HCT116 (cell line): ENCODE data around the gene LAGE3. TPM values are rescaled to one million over a fixed set of nuclear protein-coding genes. Genes with fewer than 3 reads are reported as not detected.

ENCODE experiments used
- ATAC-seq: fragments of 200-7000 bp; cut with Tn5 transposase; 2 replicates; pipeline ENCODE4 v1.9.1; 2020; ENCODE audit warnings: mild to moderate bottlenecking, moderate library complexity
- BruUV-seq: library from RNA; stranded (reverse); fragments of 400-500 nt; replicated peaks from 2 replicates; lab custom pipeline; 2021; lab: Mats Ljungman, UMichigan
- CTCF ChIA-PET: fragments of 300-600 bp; sonication (Branson Sonifier 250); formaldehyde crosslinking; loops from one replicate; lab custom pipeline; 2021; ENCODE audit warnings: antibody characterized with exemption; lab: Charles Lee
- POLR2A ChIA-PET: fragments of 300-600, 350-600 bp; sonication (Branson Sonifier 250); formaldehyde crosslinking; loops from one replicate; lab custom pipeline; 2021; ENCODE audit warnings: antibody characterized with exemption; lab: Charles Lee
- RAD21 ChIA-PET, 2 experiments: fragments of 300-600 bp; sonication (Branson Sonifier 250); formaldehyde crosslinking; loops; one replicate each; lab custom pipeline; 2023; ENCODE audit warnings: low total read pairs in 2 of 2; ENCODE audit not compliant: uncharacterized antibody in 2 of 2, unreplicated experiment in 2 of 2, low non-redundant PET in 1 of 2; lab: Charles Lee
- DNase-seq: peaks from one replicate; pipeline ENCODE4 v3.0.0-alpha.2; 2010; ENCODE audit warnings: low read depth, low spot score
- H2AFZ ChIP-seq: fragments of 200-600 bp; shearing (Covaris generic), sonication (generic); 2 replicates; pipeline ENCODE4 v1.6.1; 2017; ENCODE audit warnings: low read depth, mixed run types, mixed read lengths, antibody characterized with exemption, low read length; ENCODE audit not compliant: poor library complexity, severe bottlenecking
- H3K27ac ChIP-seq: 2 replicates; pipeline ENCODE4 v1.5.1; 2012; ENCODE audit warnings: low read depth, low read length
- H3K27me3 ChIP-seq: fragments of 200-600 bp; sonication (generic); 2 replicates; pipeline ENCODE4 v1.6.1; 2016; ENCODE audit warnings: mixed run types, low read length, mixed read lengths; ENCODE audit not compliant: insufficient read depth
- H3K36me3 ChIP-seq, 2 experiments: fragments of 200-500 bp in 1 of 2; fragments of 200-600 bp in 1 of 2; sonication (Bioruptor generic) in 1 of 2; sonication (generic) in 1 of 2; 2 replicates each; pipeline versions ENCODE4 v1.5.1 to v1.6.1; 2014 to 2016; ENCODE audit warnings: low read length in 2 of 2, inconsistent platforms in 1 of 2, mixed read lengths in 1 of 2, mixed run types in 1 of 2; ENCODE audit not compliant: insufficient read depth in 2 of 2, control insufficient read depth in 1 of 2
- H3K4me1 ChIP-seq, 2 experiments: fragments of 200-600 bp in 1 of 2; sonication (generic) in 1 of 2; 2 replicates each; pipeline versions ENCODE4 v1.5.1 to v1.6.1; 2012 to 2017; ENCODE audit warnings: low read length in 2 of 2, inconsistent platforms in 1 of 2, mild to moderate bottlenecking in 1 of 2, mixed read lengths in 1 of 2, mixed run types in 1 of 2, moderate library complexity in 1 of 2; ENCODE audit not compliant: insufficient read depth in 2 of 2, control insufficient read depth in 1 of 2
- H3K4me2 ChIP-seq: fragments of 200-600 bp; sonication (generic); 2 replicates; pipeline ENCODE4 v1.6.1; 2017; ENCODE audit warnings: mixed run types, low read length, mixed read lengths
- H3K4me3 ChIP-seq, 2 experiments: fragments of 200-600 bp in 1 of 2; sonication (generic) in 1 of 2; replicated peaks in 1 of 2; 2 replicates each; pipeline ENCODE4 v1.5.1; 2011 to 2016; ENCODE audit warnings: low read length in 2 of 2, control low read depth in 1 of 2, low read depth in 1 of 2, mild to moderate bottlenecking in 1 of 2, mixed read lengths in 1 of 2, mixed run types in 1 of 2
- H3K79me2 ChIP-seq: fragments of 200-600 bp; sonication (generic); 2 replicates; pipeline ENCODE4 v1.6.1; 2017; ENCODE audit warnings: mild to moderate bottlenecking, mixed run types, low read length, moderate library complexity, mixed read lengths; ENCODE audit not compliant: insufficient read depth
- H3K9ac ChIP-seq: fragments of 200-600 bp; sonication (generic); 2 replicates; pipeline ENCODE4 v1.6.1; 2016; ENCODE audit warnings: low read length, mixed read lengths
- H3K9me2 ChIP-seq: fragments of 200-600 bp; sonication (generic), shearing (Covaris generic); 2 replicates; pipeline ENCODE4 v1.6.1; 2017; ENCODE audit warnings: mixed run types, mild to moderate bottlenecking, moderate library complexity; ENCODE audit not compliant: insufficient read depth
- H3K9me3 ChIP-seq, 2 experiments: fragments of 200-500 bp in 1 of 2; fragments of 200-600 bp in 1 of 2; sonication (Bioruptor generic) in 1 of 2; sonication (generic) in 1 of 2; 2 replicates each; pipeline ENCODE4 v1.6.1; 2014 to 2017; ENCODE audit warnings: low read length in 2 of 2, mixed read lengths in 2 of 2, inconsistent platforms in 1 of 2, low read depth in 1 of 2, mild to moderate bottlenecking in 1 of 2, mixed run types in 1 of 2, moderate library complexity in 1 of 2; ENCODE audit not compliant: control insufficient read depth in 1 of 2, insufficient read depth in 1 of 2
- H4K20me1 ChIP-seq: fragments of 200-600 bp; sonication (generic), shearing (Covaris generic); 2 replicates; pipeline ENCODE4 v1.6.1; 2017; ENCODE audit warnings: mixed run types, mild to moderate bottlenecking, moderate library complexity; ENCODE audit not compliant: insufficient read depth
- CTCF ChIP-seq, 3 experiments: fragments of 200-600 bp in 1 of 3; sonication (generic) in 1 of 3; IDR thresholded peaks in 2 of 3; conservative IDR thresholded peaks in 1 of 3; 2 replicates each; pipeline ENCODE4 v1.5.1; 2012 to 2017; ENCODE audit warnings: low read depth in 2 of 3, low read length in 2 of 3, antibody characterized with exemption in 1 of 3, borderline replicate concordance in 1 of 3, control low read depth in 1 of 3, mild to moderate bottlenecking in 1 of 3, mixed read lengths in 1 of 3, mixed run types in 1 of 3, moderate library complexity in 1 of 3; ENCODE audit not compliant: insufficient read depth in 1 of 3
- EGR1 ChIP-seq: IDR thresholded peaks from 2 replicates; pipeline ENCODE4 v1.6.1; 2012; ENCODE audit warnings: low read depth
- EZH2 ChIP-seq: fragments of 200-600 bp; sonication (generic); IDR thresholded peaks from 2 replicates; pipeline ENCODE4 v1.6.1; 2017; ENCODE audit warnings: antibody characterized with exemption, mixed run types
- EZH2phosphoT487 ChIP-seq: fragments of 200-600 bp; IDR thresholded peaks from 2 replicates; pipeline ENCODE4 v1.6.1; 2018; ENCODE audit warnings: antibody characterized with exemption, borderline replicate concordance
- FOSL1 ChIP-seq: IDR thresholded peaks from 2 replicates; pipeline ENCODE4 v1.6.1; 2012; ENCODE audit warnings: low read depth
- JUND ChIP-seq: IDR thresholded peaks from 2 replicates; pipeline ENCODE4 v1.6.1; 2012
- MAX ChIP-seq: IDR thresholded peaks from 2 replicates; pipeline ENCODE4 v1.6.1; 2012
- POLR2A ChIP-seq: IDR thresholded peaks from 2 replicates; pipeline ENCODE4 v1.7.0; 2011; ENCODE audit warnings: borderline replicate concordance; ENCODE audit not compliant: insufficient read depth, insufficient read length; ENCODE audit errors: extremely low read depth
- POLR2AphosphoS5 ChIP-seq: IDR thresholded peaks from 2 replicates; pipeline ENCODE4 v1.6.1; 2011; ENCODE audit warnings: mild to moderate bottlenecking, low read depth, low read length, moderate library complexity
- SIN3A ChIP-seq: IDR thresholded peaks from 2 replicates; pipeline ENCODE4 v1.6.1; 2012; ENCODE audit warnings: low read depth
- SP1 ChIP-seq: IDR thresholded peaks from 2 replicates; pipeline ENCODE4 v1.6.1; 2012; ENCODE audit warnings: low read depth
- SRF ChIP-seq: IDR thresholded peaks from 2 replicates; pipeline ENCODE4 v1.6.1; 2012; ENCODE audit warnings: low read depth
- TCF7L2 ChIP-seq: IDR thresholded peaks from 2 replicates; pipeline ENCODE4 v1.7.0; 2011; ENCODE audit warnings: borderline replicate concordance, inconsistent platforms; ENCODE audit not compliant: insufficient read depth, insufficient read length; ENCODE audit errors: extremely low read depth
- YY1 ChIP-seq: IDR thresholded peaks from 2 replicates; pipeline ENCODE4 v1.6.1; 2011; ENCODE audit warnings: low read length, low read depth, moderate library complexity, mild to moderate bottlenecking; ENCODE audit not compliant: insufficient replicate concordance; ENCODE audit errors: extremely low read depth
- ZNF274 ChIP-seq: fragments of 200-500 bp; sonication (Bioruptor generic); IDR thresholded peaks from 2 replicates; pipeline ENCODE4 v1.6.1; 2014; ENCODE audit warnings: mild to moderate bottlenecking, low read depth, low read length, inconsistent platforms
- intact Hi-C: fragments of 100-400 bp; cut with micrococcal nuclease; formaldehyde crosslinking; loops from 2 replicates; pipeline ENCODE4 v1.10.0; 2022
- total RNA-seq: library from RNA; stranded (reverse); gene quantifications from one replicate; pipeline ENCODE4 v1.2.1, GENCODE V29; 2021; ENCODE audit not compliant: unreplicated experiment
- TF ChIP-seq, protein P1 (sequence below): IDR thresholded peaks from 2 replicates; pipeline ENCODE4 v1.6.1; 2012
- TF ChIP-seq, protein P2 (sequence below): IDR thresholded peaks from 2 replicates; pipeline ENCODE4 v1.6.1; 2012; ENCODE audit warnings: low read depth
- TF ChIP-seq, protein P3 (sequence below): IDR thresholded peaks from 2 replicates; pipeline ENCODE4 v1.6.1; 2011; ENCODE audit warnings: mild to moderate bottlenecking, low read length, moderate library complexity; ENCODE audit not compliant: insufficient replicate concordance; ENCODE audit errors: extremely low read depth

LAGE3 gene
- total RNA-seq, 1 experiment from 2014 or later: 42.8 TPM

DNA sequence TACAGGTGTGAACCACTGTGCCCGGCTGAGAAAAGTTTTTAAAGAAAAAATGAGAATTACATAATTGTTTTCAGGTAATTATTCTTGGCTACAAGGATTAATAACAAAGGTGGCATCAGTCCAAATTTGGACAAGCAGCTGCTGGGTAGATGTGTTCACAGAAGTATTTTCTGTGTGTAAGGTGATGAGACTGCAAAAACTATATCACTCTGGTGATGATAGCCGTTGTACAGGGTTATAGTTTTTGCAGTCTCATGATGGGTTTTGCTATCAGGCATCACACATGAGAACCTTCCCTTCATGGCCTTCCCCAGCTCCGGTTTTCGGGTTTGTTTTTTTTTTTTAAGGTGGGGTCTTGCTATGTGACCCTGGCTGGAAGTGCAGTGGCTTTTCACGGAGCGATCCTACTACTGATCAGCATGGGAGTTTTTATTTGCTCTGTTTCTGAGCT lies 16.4 kb upstream of the LAGE3 start:
- intact Hi-C loops: no loop called here
- no peak overlapping the region for H3K27ac ChIP-seq
- ATAC-seq: no peak
- no peaks in the 10 kb centered on the region for H3K9me3 ChIP-seq
- no peak overlapping the region for H2AFZ ChIP-seq
- H4K20me1 ChIP-seq: no peaks in the 10 kb centered on the region
- H3K4me3 ChIP-seq: no peak overlapping the region
- TF ChIP-seq SP1 (no peak), YY1 (no peak), FOSL1 (no peak), EZH2 (no peak), EGR1 (no peak), POLR2A (no peak), CTCF (IDR thresholded peaks at IDR 0.05 in 2 of 3, conservative IDR thresholded peaks at IDR 0.05 in 1 of 3; ENCODE audit: borderline replicate concordance in 1 of 3, insufficient read depth in 1 of 3, low read depth in 2 of 3, low read length in 2 of 3) (no peak), EZH2phosphoT487 (no peak), MAX (no peak), JUND (no peak), POLR2AphosphoS5 (no peak), SIN3A (no peak), SRF (no peak), ZNF274 (no peak), TCF7L2 (no peak)
- TF ChIP-seq, protein P1, sequence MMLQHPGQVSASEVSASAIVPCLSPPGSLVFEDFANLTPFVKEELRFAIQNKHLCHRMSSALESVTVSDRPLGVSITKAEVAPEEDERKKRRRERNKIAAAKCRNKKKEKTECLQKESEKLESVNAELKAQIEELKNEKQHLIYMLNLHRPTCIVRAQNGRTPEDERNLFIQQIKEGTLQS: no peak
- TF ChIP-seq, protein P2, sequence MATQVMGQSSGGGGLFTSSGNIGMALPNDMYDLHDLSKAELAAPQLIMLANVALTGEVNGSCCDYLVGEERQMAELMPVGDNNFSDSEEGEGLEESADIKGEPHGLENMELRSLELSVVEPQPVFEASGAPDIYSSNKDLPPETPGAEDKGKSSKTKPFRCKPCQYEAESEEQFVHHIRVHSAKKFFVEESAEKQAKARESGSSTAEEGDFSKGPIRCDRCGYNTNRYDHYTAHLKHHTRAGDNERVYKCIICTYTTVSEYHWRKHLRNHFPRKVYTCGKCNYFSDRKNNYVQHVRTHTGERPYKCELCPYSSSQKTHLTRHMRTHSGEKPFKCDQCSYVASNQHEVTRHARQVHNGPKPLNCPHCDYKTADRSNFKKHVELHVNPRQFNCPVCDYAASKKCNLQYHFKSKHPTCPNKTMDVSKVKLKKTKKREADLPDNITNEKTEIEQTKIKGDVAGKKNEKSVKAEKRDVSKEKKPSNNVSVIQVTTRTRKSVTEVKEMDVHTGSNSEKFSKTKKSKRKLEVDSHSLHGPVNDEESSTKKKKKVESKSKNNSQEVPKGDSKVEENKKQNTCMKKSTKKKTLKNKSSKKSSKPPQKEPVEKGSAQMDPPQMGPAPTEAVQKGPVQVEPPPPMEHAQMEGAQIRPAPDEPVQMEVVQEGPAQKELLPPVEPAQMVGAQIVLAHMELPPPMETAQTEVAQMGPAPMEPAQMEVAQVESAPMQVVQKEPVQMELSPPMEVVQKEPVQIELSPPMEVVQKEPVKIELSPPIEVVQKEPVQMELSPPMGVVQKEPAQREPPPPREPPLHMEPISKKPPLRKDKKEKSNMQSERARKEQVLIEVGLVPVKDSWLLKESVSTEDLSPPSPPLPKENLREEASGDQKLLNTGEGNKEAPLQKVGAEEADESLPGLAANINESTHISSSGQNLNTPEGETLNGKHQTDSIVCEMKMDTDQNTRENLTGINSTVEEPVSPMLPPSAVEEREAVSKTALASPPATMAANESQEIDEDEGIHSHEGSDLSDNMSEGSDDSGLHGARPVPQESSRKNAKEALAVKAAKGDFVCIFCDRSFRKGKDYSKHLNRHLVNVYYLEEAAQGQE: no peak
- TF ChIP-seq, protein P3, sequence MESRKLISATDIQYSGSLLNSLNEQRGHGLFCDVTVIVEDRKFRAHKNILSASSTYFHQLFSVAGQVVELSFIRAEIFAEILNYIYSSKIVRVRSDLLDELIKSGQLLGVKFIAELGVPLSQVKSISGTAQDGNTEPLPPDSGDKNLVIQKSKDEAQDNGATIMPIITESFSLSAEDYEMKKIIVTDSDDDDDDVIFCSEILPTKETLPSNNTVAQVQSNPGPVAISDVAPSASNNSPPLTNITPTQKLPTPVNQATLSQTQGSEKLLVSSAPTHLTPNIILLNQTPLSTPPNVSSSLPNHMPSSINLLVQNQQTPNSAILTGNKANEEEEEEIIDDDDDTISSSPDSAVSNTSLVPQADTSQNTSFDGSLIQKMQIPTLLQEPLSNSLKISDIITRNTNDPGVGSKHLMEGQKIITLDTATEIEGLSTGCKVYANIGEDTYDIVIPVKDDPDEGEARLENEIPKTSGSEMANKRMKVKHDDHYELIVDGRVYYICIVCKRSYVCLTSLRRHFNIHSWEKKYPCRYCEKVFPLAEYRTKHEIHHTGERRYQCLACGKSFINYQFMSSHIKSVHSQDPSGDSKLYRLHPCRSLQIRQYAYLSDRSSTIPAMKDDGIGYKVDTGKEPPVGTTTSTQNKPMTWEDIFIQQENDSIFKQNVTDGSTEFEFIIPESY: no peak
- TF ChIP-seq, all 23 proteins: peak for 0
- POLR2A ChIA-PET: no interaction called here
- Histone ChIP-seq H3K79me2 (no peaks in the 10 kb centered on the region), H3K4me1 (peaks cover 0 to 5% of the 10 kb centered on the region in 2 experiments; a peak in 1 of 4 replicates), H3K36me3 (no peaks in the 10 kb centered on the region), H3K9ac (no peak overlapping the region), H3K4me2 (no peak overlapping the region), H3K9me2 (no peaks in the 10 kb centered on the region), H3K27me3 (no peaks in the 10 kb centered on the region)
- BruUV-seq: no TSS peak
- no peak for DNase-seq
- RAD21 ChIA-PET: no interaction called here
- CTCF ChIA-PET: no interaction called here
